Liver (tissue), 9 donors: ENCODE measurements around the gene PHETA2. TPM values are rescaled to one million over a fixed set of nuclear protein-coding genes. Genes with fewer than 3 reads are reported as not detected.
"Not testable (repeated sequence)": the region's sequence is repeated elsewhere in the genome, so short reads cannot be mapped to it uniquely, and the experiment has no call there.

Source experiments
- DNase-seq: peaks from one replicate; pipeline ENCODE4 v3.0.0-alpha.2; 2017; ENCODE audit warnings: low spot score
- H3K27ac ChIP-seq, 2 donors: one replicate each; pipeline ENCODE4 v1.7.0; 2013; ENCODE audit warnings: inconsistent platforms in 2 of 2, low read length in 2 of 2, control low read depth in 1 of 2, low read depth in 1 of 2, mild to moderate bottlenecking in 1 of 2
- H3K27me3 ChIP-seq, 4 donors: one replicate each; pipeline versions ENCODE4 v1.6.1 to v1.7.0; 2013; ENCODE audit warnings: low read length in 3 of 4, inconsistent platforms in 1 of 4, mild to moderate bottlenecking in 1 of 4, moderate library complexity in 1 of 4; ENCODE audit not compliant: control insufficient read depth in 4 of 4, insufficient read depth in 4 of 4
- H3K36me3 ChIP-seq, 4 donors: one replicate each; pipeline versions ENCODE4 v1.6.1 to v1.7.0; 2013; ENCODE audit warnings: low read length in 3 of 4, mild to moderate bottlenecking in 3 of 4, low read depth in 1 of 4, moderate library complexity in 1 of 4; ENCODE audit not compliant: control insufficient read depth in 4 of 4, insufficient read depth in 3 of 4
- H3K4me1 ChIP-seq, 4 donors: one replicate each; pipeline versions ENCODE4 v1.6.1 to v1.7.0; 2013; ENCODE audit warnings: low read length in 3 of 4, mild to moderate bottlenecking in 3 of 4, moderate library complexity in 1 of 4; ENCODE audit not compliant: control insufficient read depth in 4 of 4, insufficient read depth in 4 of 4
- H3K4me3 ChIP-seq, 3 donors: one replicate each; pipeline versions ENCODE4 v1.6.1 to v1.7.0; 2013; ENCODE audit warnings: low read length in 3 of 3, control low read depth in 1 of 3, low read depth in 1 of 3, mild to moderate bottlenecking in 1 of 3
- H3K9ac ChIP-seq, 2 donors: one replicate each; pipeline ENCODE4 v1.7.0; 2013; ENCODE audit warnings: low read length in 2 of 2, mild to moderate bottlenecking in 2 of 2, moderate library complexity in 2 of 2, control low read depth in 1 of 2, low read depth in 1 of 2
- H3K9me3 ChIP-seq, 4 donors: one replicate each; pipeline versions ENCODE4 v1.6.1 to v1.7.0; 2013; ENCODE audit warnings: low read length in 3 of 4; ENCODE audit not compliant: control insufficient read depth in 4 of 4
- EGR1 ChIP-seq, 2 donors: IDR thresholded peaks; 2 replicates each; pipeline ENCODE4 v1.6.1; 2016 to 2018; ENCODE audit warnings: antibody characterized with exemption in 2 of 2, low read depth in 2 of 2
- FOXA1 ChIP-seq: IDR thresholded peaks from 2 replicates; pipeline ENCODE4 v1.6.1; 2016; ENCODE audit warnings: antibody characterized with exemption
- FOXA2 ChIP-seq: IDR thresholded peaks from 2 replicates; pipeline ENCODE4 v1.6.1; 2016; ENCODE audit warnings: antibody characterized with exemption
- JUND ChIP-seq, 2 donors: IDR thresholded peaks; 2 replicates each; pipeline ENCODE4 v1.6.1; 2016; ENCODE audit warnings: antibody characterized with exemption in 2 of 2
- NR2F2 ChIP-seq: IDR thresholded peaks from 2 replicates; pipeline ENCODE4 v1.6.1; 2016; ENCODE audit warnings: antibody characterized with exemption
- RAD21 ChIP-seq, 2 donors: IDR thresholded peaks; 2 replicates each; pipeline ENCODE4 v1.6.1; 2016; ENCODE audit warnings: antibody characterized with exemption in 2 of 2, mild to moderate bottlenecking in 2 of 2
- SP1 ChIP-seq: IDR thresholded peaks from 2 replicates; pipeline ENCODE4 v1.6.1; 2018; ENCODE audit warnings: antibody characterized with exemption, mild to moderate bottlenecking
- TAF1 ChIP-seq: conservative IDR thresholded peaks from 2 replicates; pipeline ENCODE4 v1.6.1; 2016; ENCODE audit warnings: antibody characterized with exemption, mild to moderate bottlenecking
- YY1 ChIP-seq: IDR thresholded peaks from 2 replicates; pipeline ENCODE4 v1.6.1; 2016; ENCODE audit warnings: antibody characterized with exemption, mild to moderate bottlenecking
- WGBS: extraction: QIAGEN DNeasy Blood & Tissue Kit; methylation state at CpG from one replicate; pipeline ENCODE4 v1.1.7; 2013; 5-methylcytosine and 5-hydroxymethylcytosine counted together
- polyA plus RNA-seq, 2 donors: library from polyadenylated mRNA; stranded (reverse) in 1 of 2; unstranded in 1 of 2; fragments of 200-250 nt in 1 of 2; fragments of >200 nt in 1 of 2; fragmentation: Nextera tagmentation in 1 of 2; extraction: Ambion mirVana in 1 of 2; gene quantifications; one replicate each; pipeline versions ENCODE4 v1.2.1 to v1.2.3, GENCODE V29; 2013 to 2015
- total RNA-seq, 2 donors: library from RNA; depleted of rRNA; stranded (reverse); fragments of >200 nt; gene quantifications; one replicate each; pipeline ENCODE4 v1.2.3, GENCODE V29; 2014
- TF ChIP-seq, protein P1 (sequence below): fragments of 150-350 bp; IDR thresholded peaks from 2 replicates; pipeline ENCODE4 v1.5.1; 2017; ENCODE audit warnings: improper control_type of control experiment, low read depth, low read length; ENCODE audit not compliant: missing input control
- TF ChIP-seq, protein P2 (sequence below): IDR thresholded peaks from 2 replicates; pipeline ENCODE4 v1.6.1; 2016; ENCODE audit warnings: antibody characterized with exemption, mild to moderate bottlenecking
- TF ChIP-seq, protein P3 (sequence below): IDR thresholded peaks from 2 replicates; pipeline ENCODE4 v1.6.1; 2016; ENCODE audit warnings: antibody characterized with exemption
- TF ChIP-seq, protein P4 (sequence below): IDR thresholded peaks from 2 replicates; pipeline ENCODE4 v1.6.1; 2016; ENCODE audit warnings: antibody characterized with exemption
- donor health status: healthy.
- donor health status: healthy.
- donor health status: healthy.
- donor health status: healthy.
- donor health status: healthy.

The PHETA2 gene
- total and polyA plus RNA-seq, 4 donors: 0.89 to 5.1 (median 1.5) TPM

DNA sequence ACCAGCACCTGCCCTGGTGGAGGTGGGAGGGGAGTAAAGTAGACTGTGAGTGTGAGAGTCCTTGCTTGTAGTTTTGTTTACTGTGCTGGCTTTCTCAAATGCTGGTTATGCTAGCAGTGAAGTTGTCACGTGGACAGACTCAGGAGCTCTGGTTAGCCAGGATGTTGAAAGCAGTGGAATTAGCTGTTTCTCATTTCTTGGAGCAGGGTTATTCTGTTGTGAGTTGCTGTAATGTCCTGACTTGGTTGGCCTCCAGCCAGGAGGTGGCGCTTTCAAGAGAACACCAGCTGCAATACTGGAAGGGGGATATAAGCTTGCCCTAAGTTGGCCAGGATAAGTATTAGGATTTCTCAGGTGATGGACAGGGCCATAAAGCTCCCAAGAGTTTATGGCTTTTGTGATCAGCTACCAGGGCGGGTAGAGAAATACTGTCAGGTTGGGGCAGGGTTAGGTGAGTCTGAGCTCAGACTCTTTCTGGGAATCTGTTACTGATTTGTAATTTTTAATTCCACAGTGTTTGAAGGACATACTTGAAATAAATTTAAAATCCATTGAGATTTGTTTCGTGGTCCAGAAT lies 42.9 kb downstream of the PHETA2 start:
- Histone ChIP-seq H3K27ac (no peak overlapping the region), H3K9me3 (peaks cover 0 to 9% (median 6%) of the 10 kb centered on the region in 4 donors), H3K27me3 (no peaks in the 10 kb centered on the region), H3K4me3 (no peak overlapping the region), H3K9ac (no peak overlapping the region), H3K4me1 (peaks cover 0 to 9% (median 1%) of the 10 kb centered on the region in 4 donors), H3K36me3 (no peaks in the 10 kb centered on the region)
- TF ChIP-seq, protein P1, sequence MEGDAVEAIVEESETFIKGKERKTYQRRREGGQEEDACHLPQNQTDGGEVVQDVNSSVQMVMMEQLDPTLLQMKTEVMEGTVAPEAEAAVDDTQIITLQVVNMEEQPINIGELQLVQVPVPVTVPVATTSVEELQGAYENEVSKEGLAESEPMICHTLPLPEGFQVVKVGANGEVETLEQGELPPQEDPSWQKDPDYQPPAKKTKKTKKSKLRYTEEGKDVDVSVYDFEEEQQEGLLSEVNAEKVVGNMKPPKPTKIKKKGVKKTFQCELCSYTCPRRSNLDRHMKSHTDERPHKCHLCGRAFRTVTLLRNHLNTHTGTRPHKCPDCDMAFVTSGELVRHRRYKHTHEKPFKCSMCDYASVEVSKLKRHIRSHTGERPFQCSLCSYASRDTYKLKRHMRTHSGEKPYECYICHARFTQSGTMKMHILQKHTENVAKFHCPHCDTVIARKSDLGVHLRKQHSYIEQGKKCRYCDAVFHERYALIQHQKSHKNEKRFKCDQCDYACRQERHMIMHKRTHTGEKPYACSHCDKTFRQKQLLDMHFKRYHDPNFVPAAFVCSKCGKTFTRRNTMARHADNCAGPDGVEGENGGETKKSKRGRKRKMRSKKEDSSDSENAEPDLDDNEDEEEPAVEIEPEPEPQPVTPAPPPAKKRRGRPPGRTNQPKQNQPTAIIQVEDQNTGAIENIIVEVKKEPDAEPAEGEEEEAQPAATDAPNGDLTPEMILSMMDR: no peak
- TF ChIP-seq JUND (IDR thresholded peaks at IDR 0.05) (no peak), YY1 (no peak), FOXA2 (no peak), TAF1 (no peak), SP1 (no peak), NR2F2 (no peak), EGR1 (IDR thresholded peaks at IDR 0.05; ENCODE audit: low read depth in 2 of 2) (no peak), FOXA1 (no peak), RAD21 (IDR thresholded peaks at IDR 0.05) (no peak)
- TF ChIP-seq, protein P2, sequence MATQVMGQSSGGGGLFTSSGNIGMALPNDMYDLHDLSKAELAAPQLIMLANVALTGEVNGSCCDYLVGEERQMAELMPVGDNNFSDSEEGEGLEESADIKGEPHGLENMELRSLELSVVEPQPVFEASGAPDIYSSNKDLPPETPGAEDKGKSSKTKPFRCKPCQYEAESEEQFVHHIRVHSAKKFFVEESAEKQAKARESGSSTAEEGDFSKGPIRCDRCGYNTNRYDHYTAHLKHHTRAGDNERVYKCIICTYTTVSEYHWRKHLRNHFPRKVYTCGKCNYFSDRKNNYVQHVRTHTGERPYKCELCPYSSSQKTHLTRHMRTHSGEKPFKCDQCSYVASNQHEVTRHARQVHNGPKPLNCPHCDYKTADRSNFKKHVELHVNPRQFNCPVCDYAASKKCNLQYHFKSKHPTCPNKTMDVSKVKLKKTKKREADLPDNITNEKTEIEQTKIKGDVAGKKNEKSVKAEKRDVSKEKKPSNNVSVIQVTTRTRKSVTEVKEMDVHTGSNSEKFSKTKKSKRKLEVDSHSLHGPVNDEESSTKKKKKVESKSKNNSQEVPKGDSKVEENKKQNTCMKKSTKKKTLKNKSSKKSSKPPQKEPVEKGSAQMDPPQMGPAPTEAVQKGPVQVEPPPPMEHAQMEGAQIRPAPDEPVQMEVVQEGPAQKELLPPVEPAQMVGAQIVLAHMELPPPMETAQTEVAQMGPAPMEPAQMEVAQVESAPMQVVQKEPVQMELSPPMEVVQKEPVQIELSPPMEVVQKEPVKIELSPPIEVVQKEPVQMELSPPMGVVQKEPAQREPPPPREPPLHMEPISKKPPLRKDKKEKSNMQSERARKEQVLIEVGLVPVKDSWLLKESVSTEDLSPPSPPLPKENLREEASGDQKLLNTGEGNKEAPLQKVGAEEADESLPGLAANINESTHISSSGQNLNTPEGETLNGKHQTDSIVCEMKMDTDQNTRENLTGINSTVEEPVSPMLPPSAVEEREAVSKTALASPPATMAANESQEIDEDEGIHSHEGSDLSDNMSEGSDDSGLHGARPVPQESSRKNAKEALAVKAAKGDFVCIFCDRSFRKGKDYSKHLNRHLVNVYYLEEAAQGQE: no peak
- TF ChIP-seq, protein P3, sequence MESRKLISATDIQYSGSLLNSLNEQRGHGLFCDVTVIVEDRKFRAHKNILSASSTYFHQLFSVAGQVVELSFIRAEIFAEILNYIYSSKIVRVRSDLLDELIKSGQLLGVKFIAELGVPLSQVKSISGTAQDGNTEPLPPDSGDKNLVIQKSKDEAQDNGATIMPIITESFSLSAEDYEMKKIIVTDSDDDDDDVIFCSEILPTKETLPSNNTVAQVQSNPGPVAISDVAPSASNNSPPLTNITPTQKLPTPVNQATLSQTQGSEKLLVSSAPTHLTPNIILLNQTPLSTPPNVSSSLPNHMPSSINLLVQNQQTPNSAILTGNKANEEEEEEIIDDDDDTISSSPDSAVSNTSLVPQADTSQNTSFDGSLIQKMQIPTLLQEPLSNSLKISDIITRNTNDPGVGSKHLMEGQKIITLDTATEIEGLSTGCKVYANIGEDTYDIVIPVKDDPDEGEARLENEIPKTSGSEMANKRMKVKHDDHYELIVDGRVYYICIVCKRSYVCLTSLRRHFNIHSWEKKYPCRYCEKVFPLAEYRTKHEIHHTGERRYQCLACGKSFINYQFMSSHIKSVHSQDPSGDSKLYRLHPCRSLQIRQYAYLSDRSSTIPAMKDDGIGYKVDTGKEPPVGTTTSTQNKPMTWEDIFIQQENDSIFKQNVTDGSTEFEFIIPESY: no peak
- TF ChIP-seq, protein P4, sequence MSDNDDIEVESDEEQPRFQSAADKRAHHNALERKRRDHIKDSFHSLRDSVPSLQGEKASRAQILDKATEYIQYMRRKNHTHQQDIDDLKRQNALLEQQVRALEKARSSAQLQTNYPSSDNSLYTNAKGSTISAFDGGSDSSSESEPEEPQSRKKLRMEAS: no peak
- DNase-seq: no peak
- 82% methylated on average over 4 of the region's 4 CpGs for WGBS

DNA sequence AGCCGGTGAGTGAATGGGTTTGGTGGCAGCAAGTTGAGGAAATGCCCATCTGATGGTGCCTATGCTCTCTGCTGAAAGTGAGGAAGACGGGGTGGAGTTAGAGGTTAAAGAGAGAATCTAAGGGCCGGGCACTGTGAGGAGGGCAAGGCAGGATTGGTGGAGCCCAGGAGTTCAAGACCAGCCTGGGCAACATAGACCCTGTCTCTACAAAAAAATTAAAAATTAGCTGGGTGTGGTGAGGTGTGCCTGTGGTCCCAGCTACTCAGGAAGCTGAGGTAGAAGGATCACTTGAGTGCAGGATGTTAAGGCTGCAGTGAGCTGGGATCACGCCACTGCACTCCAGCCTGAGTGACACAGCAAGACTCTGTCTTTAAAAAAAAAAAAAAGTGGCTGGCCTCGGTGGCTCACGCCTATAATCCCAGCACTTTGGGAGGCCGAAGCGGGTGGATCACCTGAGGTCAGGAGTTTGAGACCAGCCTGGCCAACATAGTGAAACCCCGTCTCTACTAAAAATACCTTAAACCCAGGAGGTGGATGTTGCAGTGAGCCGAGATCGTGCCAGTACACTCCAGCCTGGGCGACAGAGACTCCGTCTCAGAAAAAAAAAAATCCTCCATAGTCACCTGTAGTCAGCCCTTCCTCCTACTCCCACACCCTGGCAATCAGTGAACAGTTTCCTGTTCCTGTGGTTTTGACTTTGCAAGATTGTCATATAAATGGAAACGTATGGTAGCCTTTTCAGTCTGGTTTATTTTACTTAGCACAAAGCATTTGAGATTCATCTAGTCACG lies 46.4 kb downstream of the PHETA2 start:
- H3K9me3 ChIP-seq, H3K4me3 ChIP-seq, DNase-seq, H3K36me3 ChIP-seq, H3K4me1 ChIP-seq, H3K9ac ChIP-seq, H3K27me3 ChIP-seq: not testable (repeated sequence)
- H3K27ac ChIP-seq: peak overlapping the region in 1 of 2 donors; percentile 3
- WGBS: 39% methylated on average over 15 of the region's 15 CpGs

DNA sequence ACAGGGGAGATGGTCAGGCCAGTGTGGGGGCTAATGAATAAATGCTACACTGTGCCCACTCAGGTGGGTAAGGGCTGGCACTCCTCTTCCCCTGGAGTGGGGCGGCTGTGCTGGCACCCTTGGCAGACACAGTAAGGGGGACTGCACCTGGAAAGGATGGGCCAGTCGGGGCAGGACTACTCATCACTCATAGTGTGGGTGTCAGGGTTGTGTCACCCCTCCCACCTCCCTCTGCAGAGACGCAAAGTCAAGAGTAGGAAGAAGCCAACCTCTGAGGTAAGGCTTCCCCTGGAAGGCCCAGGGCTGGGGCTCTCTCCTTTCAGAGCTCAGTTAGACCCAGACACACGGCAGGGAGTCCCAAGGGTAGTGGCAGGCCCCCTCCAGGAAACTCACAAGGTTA lies 49.5 kb downstream of the PHETA2 start:
- H3K9ac ChIP-seq, H3K4me3 ChIP-seq, H3K27ac ChIP-seq, H3K27me3 ChIP-seq, H3K36me3 ChIP-seq, DNase-seq, H3K9me3 ChIP-seq, H3K4me1 ChIP-seq: not testable (repeated sequence)
- WGBS: no CpG with 5 or more reads among the region's 4 CpGs
